ENCODE results near the gene NKX1-1. TPM values are rescaled to one million over a fixed set of nuclear protein-coding genes. Genes with fewer than 3 reads are reported as not detected.

The NKX1-1 gene
- total RNA-seq (not detected), polyA plus RNA-seq (not detected)

DNA sequence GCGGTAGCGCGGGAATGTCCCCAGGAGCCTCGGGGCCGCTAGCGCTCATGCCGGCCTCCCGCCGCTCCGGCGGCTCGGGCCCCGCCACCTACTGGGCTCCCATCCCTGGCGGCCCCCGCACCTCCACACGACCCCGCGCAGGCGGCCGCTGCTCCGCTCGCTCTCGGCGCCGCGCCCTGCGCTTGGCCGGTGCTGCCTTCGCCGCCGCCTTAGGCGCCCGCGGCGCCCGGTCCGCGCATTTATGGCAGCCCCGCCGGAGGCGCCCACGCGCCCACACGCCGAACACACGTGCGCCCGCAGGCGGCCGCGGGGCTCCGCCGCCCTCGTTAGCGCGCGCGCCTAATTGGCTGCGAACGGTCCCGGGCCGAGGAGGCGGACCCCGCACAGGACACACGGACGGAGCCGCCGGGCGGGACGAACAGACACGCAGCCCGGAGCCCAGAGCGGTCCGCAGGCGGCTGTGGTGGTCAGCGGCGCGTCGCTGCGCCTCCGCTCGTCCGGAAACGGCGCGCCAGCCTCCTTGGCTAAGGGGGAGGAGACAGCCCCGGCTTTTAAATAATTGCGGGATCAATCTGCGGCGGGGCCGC lies at the start of gene NKX1-1:
NKX1-1 (minus strand) TSS at position 49 of the 587 bp plus-strand sequence; CDS start at position 49, 0 bp downstream.
- peaks cover 7% of the 10 kb centered on the region for H3K27me3 ChIP-seq (ENCODE audit: control insufficient read depth, insufficient read depth, low read length)
- Mint-ChIP-seq H3K4me1 (peaks cover 0 to 16% (median 4%) of the 10 kb centered on the region in 4 donors), H3K27ac (peak within 1 kb of the TSS in 1 of 3 donors; percentile 63), H3K27me3 (peaks cover 53% of the 10 kb centered on the region), H3K4me3 (peak within 1 kb of the TSS in 3 of 4 donors; percentile 15 to 83 (median 59)), H3K36me3 (no peaks in the 10 kb centered on the region), H3K9me3 (peaks cover 0 to 6% (median 0%) of the 10 kb centered on the region in 7 donors)
- no peaks in the 10 kb centered on the region for H3K9me3 ChIP-seq (ENCODE audit: control insufficient read depth in 2 of 2, low read length in 2 of 2)
- peaks cover 6% of the 10 kb centered on the region for H3K4me1 ChIP-seq (ENCODE audit: control insufficient read depth, insufficient read depth, low read length, poor library complexity, severe bottlenecking)
- no peak within 1 kb of the TSS for H3K27ac ChIP-seq (ENCODE audit: insufficient read depth, low read length, poor library complexity, severe bottlenecking)
- ATAC-seq (ENCODE audit: low read depth in 2 of 2) = no peak
- no peaks in the 10 kb centered on the region for H3K36me3 ChIP-seq (ENCODE audit: control insufficient read depth, insufficient read depth, low read length)
- no peak for DNase-seq
- H3K4me3 ChIP-seq (ENCODE audit: low read depth, low read length) = no peak within 1 kb of the TSS

DNA sequence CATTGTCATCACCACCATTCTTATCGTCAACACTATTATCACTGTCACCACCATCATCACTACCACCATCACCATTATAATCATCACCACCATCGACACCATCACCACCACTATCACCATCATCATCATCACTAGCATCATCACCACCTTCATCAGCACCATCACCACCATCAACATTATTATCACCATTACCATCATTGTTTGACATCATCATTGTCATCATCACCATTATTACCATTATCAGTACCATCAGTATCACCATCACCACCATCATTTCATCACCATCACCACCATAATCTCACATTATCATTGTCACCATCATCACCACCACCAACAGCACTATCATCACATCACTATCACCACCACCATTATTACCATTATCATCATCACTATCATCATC lies 47.5 kb upstream of the NKX1-1 start:
- DNase-seq (no peak), ATAC-seq (ENCODE audit: low read depth in 2 of 2) (no peak)
- Histone ChIP-seq H3K27me3 (ENCODE audit: control insufficient read depth, insufficient read depth, low read length) (peaks cover 3% of the 10 kb centered on the region), H3K36me3 (ENCODE audit: control insufficient read depth, insufficient read depth, low read length) (no peaks in the 10 kb centered on the region), H3K4me3 (ENCODE audit: low read depth, low read length) (no peak overlapping the region), H3K27ac (ENCODE audit: insufficient read depth, low read length, poor library complexity, severe bottlenecking) (no peak overlapping the region), H3K4me1 (ENCODE audit: control insufficient read depth, insufficient read depth, low read length, poor library complexity, severe bottlenecking) (no peaks in the 10 kb centered on the region), H3K9me3 (ENCODE audit: control insufficient read depth in 2 of 2, low read length in 2 of 2) (peaks cover 0 to 2% of the 10 kb centered on the region in 2 experiments)
- H3K9me3 Mint-ChIP-seq = peaks cover 7 to 31% (median 23%) of the 10 kb centered on the region in 7 donors
- H3K27me3 Mint-ChIP-seq = peaks cover 14% of the 10 kb centered on the region
- peak overlapping the region in 1 of 3 donors; percentile 70 for H3K27ac Mint-ChIP-seq
- H3K4me3 Mint-ChIP-seq = no peak overlapping the region
- peaks cover 5% of the 10 kb centered on the region for H3K36me3 Mint-ChIP-seq
- peaks cover 0 to 8% (median 3%) of the 10 kb centered on the region in 4 donors for H3K4me1 Mint-ChIP-seq

DNA sequence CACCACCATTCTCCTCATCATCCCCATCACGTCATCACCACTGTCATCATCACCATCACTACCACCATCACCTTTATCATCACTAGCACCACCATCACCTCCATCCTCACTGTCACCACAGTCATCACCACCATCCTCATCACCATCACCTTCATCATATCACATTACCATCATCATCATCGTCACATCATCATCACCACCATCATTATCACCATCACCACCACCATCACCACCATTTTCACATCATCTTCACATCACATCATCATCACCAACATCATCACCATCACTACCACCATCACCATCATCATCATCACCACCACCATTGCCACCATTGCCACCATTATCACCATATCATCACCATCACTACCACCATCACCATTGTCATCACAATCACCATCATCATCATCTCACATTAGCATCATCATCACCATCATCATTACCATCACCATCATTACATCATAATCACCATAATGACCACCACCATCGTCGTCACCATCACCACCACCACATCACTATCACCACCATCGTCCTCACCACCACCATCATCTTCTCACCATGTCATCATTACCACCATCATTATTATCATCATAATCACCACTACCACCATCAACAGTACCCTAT lies 46.3 kb upstream of the NKX1-1 start:
- no peak overlapping the region for H3K4me3 ChIP-seq (ENCODE audit: low read depth, low read length)
- no peak overlapping the region for H3K27ac ChIP-seq (ENCODE audit: insufficient read depth, low read length, poor library complexity, severe bottlenecking)
- peaks cover 0 to 2% of the 10 kb centered on the region in 2 experiments for H3K9me3 ChIP-seq (ENCODE audit: control insufficient read depth in 2 of 2, low read length in 2 of 2)
- H3K9me3 Mint-ChIP-seq = peaks cover 7 to 31% (median 23%) of the 10 kb centered on the region in 7 donors
- no peaks in the 10 kb centered on the region for H3K27me3 ChIP-seq (ENCODE audit: control insufficient read depth, insufficient read depth, low read length)
- DNase-seq (no peak), ATAC-seq (ENCODE audit: low read depth in 2 of 2) (no peak)
- H3K27me3 Mint-ChIP-seq = peaks cover 9% of the 10 kb centered on the region
- no peaks in the 10 kb centered on the region for H3K36me3 ChIP-seq (ENCODE audit: control insufficient read depth, insufficient read depth, low read length)
- H3K4me1 ChIP-seq (ENCODE audit: control insufficient read depth, insufficient read depth, low read length, poor library complexity, severe bottlenecking) = no peaks in the 10 kb centered on the region
- H3K27ac Mint-ChIP-seq = no peak overlapping the region
- no peak overlapping the region for H3K4me3 Mint-ChIP-seq
- H3K4me1 Mint-ChIP-seq = peaks cover 0 to 8% (median 3%) of the 10 kb centered on the region in 4 donors
- peaks cover 5% of the 10 kb centered on the region for H3K36me3 Mint-ChIP-seq

DNA sequence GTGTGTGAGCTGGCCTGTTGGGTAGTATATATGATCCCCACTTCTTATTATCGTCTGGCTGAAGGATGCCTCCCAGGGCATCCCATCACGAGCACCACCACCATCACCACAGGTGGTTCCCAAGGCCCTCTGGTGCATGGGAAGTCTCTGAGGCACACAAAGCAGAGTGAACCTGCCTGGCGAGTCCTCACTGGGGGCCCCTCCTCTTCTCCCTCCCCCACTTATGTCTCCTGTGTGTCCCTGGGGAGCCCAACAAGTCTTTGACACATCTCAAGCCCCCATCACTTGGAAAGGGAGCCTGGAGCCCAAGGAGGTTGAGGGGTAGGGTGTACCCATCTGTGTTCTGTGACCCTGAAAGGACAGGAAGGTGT lies 45.5 kb upstream of the NKX1-1 start:
- peaks cover 5 to 25% (median 17%) of the 10 kb centered on the region in 7 donors for H3K9me3 Mint-ChIP-seq
- no peak overlapping the region for H3K27ac Mint-ChIP-seq
- H3K36me3 Mint-ChIP-seq = peaks cover 5% of the 10 kb centered on the region
- Histone ChIP-seq H3K9me3 (ENCODE audit: control insufficient read depth in 2 of 2, low read length in 2 of 2) (peaks cover 0 to 2% of the 10 kb centered on the region in 2 experiments), H3K27me3 (ENCODE audit: control insufficient read depth, insufficient read depth, low read length) (no peaks in the 10 kb centered on the region), H3K36me3 (ENCODE audit: control insufficient read depth, insufficient read depth, low read length) (no peaks in the 10 kb centered on the region), H3K27ac (ENCODE audit: insufficient read depth, low read length, poor library complexity, severe bottlenecking) (no peak overlapping the region), H3K4me1 (ENCODE audit: control insufficient read depth, insufficient read depth, low read length, poor library complexity, severe bottlenecking) (no peaks in the 10 kb centered on the region), H3K4me3 (ENCODE audit: low read depth, low read length) (no peak overlapping the region)
- H3K27me3 Mint-ChIP-seq = peaks cover 5% of the 10 kb centered on the region
- H3K4me1 Mint-ChIP-seq = peaks cover 0 to 8% (median 3%) of the 10 kb centered on the region in 4 donors
- no peak for ATAC-seq (ENCODE audit: low read depth in 2 of 2)
- no peak overlapping the region for H3K4me3 Mint-ChIP-seq
- DNase-seq = no peak

DNA sequence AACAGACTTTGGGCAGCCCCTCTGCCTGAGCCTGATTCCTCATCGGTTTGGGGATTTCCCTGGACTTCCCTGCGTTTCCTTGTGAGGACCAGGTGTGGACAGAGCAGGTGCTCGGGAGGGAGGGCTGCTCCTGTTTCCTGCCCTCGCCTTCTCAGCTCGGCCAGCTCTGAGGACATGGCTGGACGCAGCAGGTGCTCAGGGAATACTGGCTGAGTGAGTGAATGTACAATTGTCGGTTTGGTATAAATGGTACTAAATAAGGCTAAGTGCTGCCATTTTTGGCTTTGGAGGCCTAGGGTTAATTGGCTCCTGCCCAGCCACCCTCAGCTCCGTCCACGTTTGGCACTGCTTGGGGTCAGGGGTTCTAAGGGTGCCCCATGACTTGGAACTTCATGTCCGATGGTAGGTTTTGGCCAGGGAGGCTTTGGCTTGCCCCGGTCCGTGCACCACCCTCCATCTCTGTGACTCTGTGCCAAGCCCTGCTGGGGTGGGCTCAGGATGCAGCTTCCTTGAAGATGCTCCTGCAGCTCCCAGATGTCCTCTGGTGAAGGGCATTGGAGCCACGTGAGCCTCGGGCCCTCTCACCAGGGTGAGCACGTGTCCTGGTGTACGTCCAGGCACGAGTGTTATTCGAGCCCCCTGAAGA lies 45.0 kb upstream of the NKX1-1 start:
- peaks cover 0 to 2% of the 10 kb centered on the region in 2 experiments for H3K9me3 ChIP-seq (ENCODE audit: control insufficient read depth in 2 of 2, low read length in 2 of 2)
- H3K27ac ChIP-seq (ENCODE audit: insufficient read depth, low read length, poor library complexity, severe bottlenecking) = no peak overlapping the region
- H3K4me1 ChIP-seq (ENCODE audit: control insufficient read depth, insufficient read depth, low read length, poor library complexity, severe bottlenecking) = no peaks in the 10 kb centered on the region
- ATAC-seq (ENCODE audit: low read depth in 2 of 2) (no peak), DNase-seq (no peak)
- no peaks in the 10 kb centered on the region for H3K27me3 ChIP-seq (ENCODE audit: control insufficient read depth, insufficient read depth, low read length)
- Mint-ChIP-seq H3K9me3 (peaks cover 5 to 23% (median 16%) of the 10 kb centered on the region in 7 donors), H3K36me3 (peaks cover 5% of the 10 kb centered on the region), H3K27me3 (peaks cover 4% of the 10 kb centered on the region), H3K4me1 (peaks cover 0 to 8% (median 3%) of the 10 kb centered on the region in 4 donors), H3K27ac (no peak overlapping the region), H3K4me3 (no peak overlapping the region)
- H3K36me3 ChIP-seq (ENCODE audit: control insufficient read depth, insufficient read depth, low read length) = no peaks in the 10 kb centered on the region
- no peak overlapping the region for H3K4me3 ChIP-seq (ENCODE audit: low read depth, low read length)

DNA sequence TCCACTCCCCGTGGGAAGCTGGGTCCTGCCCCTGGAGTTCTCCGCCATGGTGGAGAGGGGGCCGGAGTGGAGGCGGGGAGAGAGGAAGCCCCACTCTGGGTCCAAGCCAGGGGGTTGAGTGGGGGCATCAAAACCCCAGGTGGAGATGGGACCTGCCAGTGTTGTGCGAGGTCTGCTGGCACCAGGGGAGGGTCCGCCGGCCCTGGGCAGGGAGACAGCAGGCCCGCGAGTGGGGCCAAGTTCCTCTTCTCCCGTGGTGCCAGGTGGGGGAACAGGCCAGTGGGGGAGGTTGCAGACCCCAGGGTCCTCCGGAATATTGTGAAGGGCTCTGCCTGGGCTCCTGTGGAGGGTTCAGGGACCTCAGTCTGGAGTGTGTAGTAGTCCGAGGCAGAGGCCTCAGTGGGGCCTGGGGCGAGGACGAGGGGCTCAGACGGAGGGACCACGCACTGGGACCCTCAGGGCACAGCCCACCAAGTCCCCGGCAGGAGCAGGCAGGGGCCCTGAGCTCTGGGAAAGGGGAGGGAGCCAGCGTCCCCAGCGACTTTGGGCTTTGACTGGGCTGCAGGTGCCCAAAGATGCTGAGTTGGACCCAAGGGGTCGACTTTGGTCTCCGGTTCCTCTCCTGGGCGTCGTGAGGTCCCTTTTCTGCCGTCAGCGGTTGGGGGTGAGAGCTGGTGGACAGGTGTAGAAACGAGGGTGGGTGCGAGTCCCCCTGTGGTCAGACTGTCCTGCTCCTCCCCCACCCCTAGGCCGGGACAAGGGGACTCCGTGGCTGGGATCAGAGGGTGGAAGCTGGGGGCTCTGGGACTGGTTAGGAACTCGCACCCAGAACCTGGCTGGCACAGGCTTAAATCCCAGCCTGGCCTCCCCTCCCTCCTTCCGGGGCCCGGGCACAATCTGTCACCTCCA lies 43.8 kb upstream of the NKX1-1 start:
- H3K4me1 Mint-ChIP-seq = peaks cover 0 to 8% (median 3%) of the 10 kb centered on the region in 4 donors

DNA sequence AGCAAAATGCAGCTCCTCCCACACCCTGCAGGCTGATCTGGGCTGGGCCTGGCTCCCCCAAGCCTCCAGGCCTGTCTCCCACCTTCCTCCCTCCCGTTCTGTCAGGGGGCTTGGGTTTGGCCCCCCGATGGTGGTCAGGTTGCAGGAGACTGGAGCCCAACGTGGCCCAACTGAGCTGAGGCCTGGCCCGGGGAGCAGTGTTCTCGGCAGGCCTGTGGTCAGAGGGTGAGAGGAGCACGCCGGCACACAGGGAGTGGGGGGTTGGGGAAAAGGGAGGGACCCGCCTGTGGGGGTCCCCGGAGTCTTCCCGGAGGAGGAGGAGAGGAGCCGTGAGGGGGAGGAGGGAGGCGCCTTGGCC lies 43.2 kb upstream of the NKX1-1 start:
- DNase-seq (no peak), ATAC-seq (ENCODE audit: low read depth in 2 of 2) (no peak)
- Histone ChIP-seq H3K36me3 (ENCODE audit: control insufficient read depth, insufficient read depth, low read length) (no peaks in the 10 kb centered on the region), H3K4me1 (ENCODE audit: control insufficient read depth, insufficient read depth, low read length, poor library complexity, severe bottlenecking) (no peaks in the 10 kb centered on the region), H3K27ac (ENCODE audit: insufficient read depth, low read length, poor library complexity, severe bottlenecking) (no peak overlapping the region), H3K27me3 (ENCODE audit: control insufficient read depth, insufficient read depth, low read length) (no peaks in the 10 kb centered on the region), H3K4me3 (ENCODE audit: low read depth, low read length) (no peak overlapping the region), H3K9me3 (ENCODE audit: control insufficient read depth in 2 of 2, low read length in 2 of 2) (no peaks in the 10 kb centered on the region)
- Mint-ChIP-seq H3K4me1 (peaks cover 0 to 8% (median 3%) of the 10 kb centered on the region in 4 donors), H3K27ac (no peak overlapping the region), H3K36me3 (peaks cover 5% of the 10 kb centered on the region), H3K9me3 (peaks cover 5 to 23% (median 16%) of the 10 kb centered on the region in 7 donors), H3K27me3 (peaks cover 9% of the 10 kb centered on the region), H3K4me3 (no peak overlapping the region)

More for the DNA sequence above, 43.8 kb upstream of the NKX1-1 start:
- H3K4me1 ChIP-seq (ENCODE audit: control insufficient read depth, insufficient read depth, low read length, poor library complexity, severe bottlenecking) = no peaks in the 10 kb centered on the region
- H3K27me3 Mint-ChIP-seq = peaks cover 9% of the 10 kb centered on the region
- no peak for ATAC-seq (ENCODE audit: low read depth in 2 of 2)
- no peak overlapping the region for H3K4me3 ChIP-seq (ENCODE audit: low read depth, low read length)
- H3K27ac Mint-ChIP-seq = no peak overlapping the region
- peaks cover 5 to 23% (median 16%) of the 10 kb centered on the region in 7 donors for H3K9me3 Mint-ChIP-seq
- no peak for DNase-seq
- no peak overlapping the region for H3K4me3 Mint-ChIP-seq
- H3K27me3 ChIP-seq (ENCODE audit: control insufficient read depth, insufficient read depth, low read length) = no peaks in the 10 kb centered on the region
- H3K27ac ChIP-seq (ENCODE audit: insufficient read depth, low read length, poor library complexity, severe bottlenecking) = no peak overlapping the region
- H3K9me3 ChIP-seq (ENCODE audit: control insufficient read depth in 2 of 2, low read length in 2 of 2) = peaks cover 0 to 2% of the 10 kb centered on the region in 2 experiments
- H3K36me3 ChIP-seq (ENCODE audit: control insufficient read depth, insufficient read depth, low read length) = no peaks in the 10 kb centered on the region
- H3K36me3 Mint-ChIP-seq = peaks cover 5% of the 10 kb centered on the region

All from CD4-positive, CD25-positive, alpha-beta regulatory T cell (primary cell).